ENCODE data around the gene GAGE12J.
"Not testable (repeated sequence)": the region's sequence is repeated elsewhere in the genome, so short reads cannot be mapped to it uniquely, and the experiment has no call there.

Gene GAGE12J

GRCh38 chrX:49310371-49310770 lies 11.5 kb upstream of the GAGE12J start:
- DNase-seq (ENCODE audit: low read depth): no peak

GRCh38 chrX:49312176-49312575 lies 9.7 kb upstream of the GAGE12J start:
- no peak for DNase-seq (ENCODE audit: low read depth)

GRCh38 chrX:49316085-49316484 lies 5.8 kb upstream of the GAGE12J start:
- no peak for DNase-seq (ENCODE audit: low read depth)

GRCh38 chrX:49322266-49322665 lies 429 bp downstream of the GAGE12J start:
- DNase-seq (ENCODE audit: low read depth): not testable (repeated sequence)

GRCh38 chrX:49323735-49324134 lies 1.9 kb downstream of the GAGE12J start:
- DNase-seq (ENCODE audit: low read depth): not testable (repeated sequence)

GRCh38 chrX:49330421-49330820 lies 8.6 kb downstream of the GAGE12J start:
- not testable (repeated sequence) for DNase-seq (ENCODE audit: low read depth)

GRCh38 chrX:49331282-49331681 lies 9.4 kb downstream of the GAGE12J start, which contains the start of gene GAGE13:
Gene GAGE13 (plus strand): TSS chrX:49331582. CDS start chrX:49332738, 1,156 bp downstream.
- not testable (repeated sequence) for DNase-seq (ENCODE audit: low read depth)

GRCh38 chrX:49331841-49332240 lies 10.0 kb downstream of the GAGE12J start:
- DNase-seq (ENCODE audit: low read depth): not testable (repeated sequence)

GRCh38 chrX:49341449-49341848 lies 19.6 kb downstream of the GAGE12J start:
- DNase-seq (ENCODE audit: low read depth): not testable (repeated sequence)

- DNase-seq (ENCODE audit: low read depth): not testable (repeated sequence)
These were observed 22.8 kb downstream of the GAGE12J start for GRCh38 chrX:49344496-49345175.

- not testable (repeated sequence) for DNase-seq (ENCODE audit: low read depth)
These were observed 23.6 kb downstream of the GAGE12J start for GRCh38 chrX:49345402-49345801.

- not testable (repeated sequence) for DNase-seq (ENCODE audit: low read depth)
These were observed 24.3 kb downstream of the GAGE12J start for GRCh38 chrX:49346150-49346549.

All from T-helper 22 cell (primary cell).